H1 (cell line): ENCODE data around the gene SPAG4. TPM values are rescaled to one million over a fixed set of nuclear protein-coding genes. Genes with fewer than 3 reads are reported as not detected.
A peak's percentile ranks its signal among the peaks of the same experiment; 100 is the strongest.

ENCODE experiments used
- CTCF ChIA-PET: fragments of 300-600 bp; sonication (Branson Sonifier 250); formaldehyde crosslinking; loops from one replicate; lab custom pipeline; 2021; ENCODE audit not compliant: partially characterized antibody; lab: Charles Lee
- POLR2A ChIA-PET: fragments of 300-600 bp; sonication (Branson Sonifier 250); formaldehyde crosslinking; loops from one replicate; lab custom pipeline; 2021; ENCODE audit warnings: inconsistent platforms; ENCODE audit not compliant: partially characterized antibody; lab: Charles Lee
- DNase-seq, 2 experiments: peaks; one replicate each; pipeline versions ENCODE4 v3.0.0 to v3.0.0-alpha.2; 2010 to 2022; ENCODE audit warnings: low spot score in 2 of 2, low read depth in 1 of 2, mixed read lengths in 1 of 2
- FAIRE-seq: peaks from 2 replicates; lab custom pipeline; 2011; peaks lifted over from hg19 to GRCh38; lab: Jason Lieb, UNC
- H2AFZ ChIP-seq: 2 replicates; pipeline ENCODE4 v1.8.1; 2012; ENCODE audit warnings: low read length, inconsistent platforms
- H2AK5ac ChIP-seq: 2 replicates; pipeline ENCODE4 v1.6.1; 2013; ENCODE audit warnings: low read depth, low read length
- H2BK120ac ChIP-seq: replicated peaks from 2 replicates; pipeline ENCODE3; 2013; ENCODE audit warnings: low read depth, low read length, inconsistent platforms
- H2BK12ac ChIP-seq: 2 replicates; pipeline ENCODE4 v1.6.1; 2013; ENCODE audit warnings: low read depth, low read length
- H2BK15ac ChIP-seq: 2 replicates; pipeline ENCODE4 v1.6.1; 2013; ENCODE audit warnings: low read length
- H2BK20ac ChIP-seq: 2 replicates; pipeline ENCODE4 v1.6.1; 2013; ENCODE audit warnings: low read length
- H2BK5ac ChIP-seq: 2 replicates; pipeline ENCODE4 v1.6.1; 2013; ENCODE audit warnings: low read depth, low read length
- H3K14ac ChIP-seq: 2 replicates; pipeline ENCODE4 v1.6.1; 2013; ENCODE audit warnings: inconsistent platforms; ENCODE audit not compliant: insufficient read length
- H3K18ac ChIP-seq: 2 replicates; pipeline ENCODE4 v1.6.1; 2013; ENCODE audit warnings: low read length; ENCODE audit errors: extremely low read depth
- H3K23ac ChIP-seq: 2 replicates; pipeline ENCODE4 v1.6.1; 2013; ENCODE audit warnings: inconsistent platforms; ENCODE audit not compliant: insufficient read length
- H3K23me2 ChIP-seq: 2 replicates; pipeline ENCODE4 v1.6.1; 2013; ENCODE audit warnings: low read depth, low read length
- H3K27ac ChIP-seq: 2 replicates; pipeline ENCODE4 v1.6.1; 2011; ENCODE audit warnings: low read depth, low read length, inconsistent platforms
- H3K27me3 ChIP-seq, 4 experiments: replicated peaks in 1 of 4; 1 replicate in 1 of 4; 2 replicates in 3 of 4; pipeline versions ENCODE4 v1.6.1 to v1.8.1; 2011 to 2013; ENCODE audit warnings: low read length in 3 of 4, mild to moderate bottlenecking in 3 of 4, inconsistent platforms in 2 of 4, mixed read lengths in 2 of 4, moderate library complexity in 1 of 4; ENCODE audit not compliant: control insufficient read depth in 3 of 4, insufficient read depth in 3 of 4; ENCODE audit errors: extremely low read depth in 1 of 4
- H3K36me3 ChIP-seq, 4 experiments: 2 replicates each; pipeline versions ENCODE4 v1.6.1 to v1.8.1; 2011 to 2013; ENCODE audit warnings: mild to moderate bottlenecking in 4 of 4, low read length in 3 of 4, moderate library complexity in 2 of 4, control low read depth in 1 of 4, inconsistent platforms in 1 of 4; ENCODE audit not compliant: insufficient read depth in 4 of 4, control insufficient read depth in 2 of 4
- H3K4ac ChIP-seq: replicated peaks from 2 replicates; pipeline ENCODE3; 2013; ENCODE audit warnings: low read length, low read depth, mixed read lengths, inconsistent platforms; ENCODE audit not compliant: insufficient read length
- H3K4me1 ChIP-seq, 4 experiments: replicated peaks in 1 of 4; 1 replicate in 1 of 4; 2 replicates in 3 of 4; pipeline versions ENCODE4 v1.6.1 to v1.8.1; 2011 to 2013; ENCODE audit warnings: low read length in 3 of 4, inconsistent platforms in 2 of 4, mixed read lengths in 1 of 4; ENCODE audit not compliant: insufficient read depth in 4 of 4, control insufficient read depth in 3 of 4
- H3K4me2 ChIP-seq, 2 experiments: 2 replicates each; pipeline versions ENCODE4 v1.6.1 to v1.8.1; 2011 to 2013; ENCODE audit warnings: low read depth in 2 of 2, low read length in 2 of 2, control low read depth in 1 of 2, inconsistent platforms in 1 of 2, mild to moderate bottlenecking in 1 of 2; ENCODE audit not compliant: insufficient read depth in 1 of 2
- H3K4me3 ChIP-seq, 4 experiments: fragments of 200-600, 300-600 bp in 1 of 4; sonication (generic), shearing (Covaris generic), sonication (Bioruptor Twin) in 1 of 4; 2 replicates each; pipeline versions ENCODE4 v1.5.1 to v1.8.1; 2011 to 2016; ENCODE audit warnings: low read length in 4 of 4, low read depth in 3 of 4, control low read depth in 2 of 4, inconsistent platforms in 2 of 4, mild to moderate bottlenecking in 2 of 4, mixed read lengths in 1 of 4, moderate library complexity in 1 of 4; ENCODE audit not compliant: insufficient read depth in 2 of 4; ENCODE audit errors: extremely low read depth in 1 of 4
- H3K56ac ChIP-seq: replicated peaks from 2 replicates; pipeline ENCODE3; 2013; ENCODE audit warnings: low read depth, mild to moderate bottlenecking, mixed read lengths, low read length, inconsistent platforms; ENCODE audit not compliant: insufficient read length
- H3K79me1 ChIP-seq: 2 replicates; pipeline ENCODE4 v1.6.1; 2013; ENCODE audit warnings: low read depth, low read length, control low read depth
- H3K79me2 ChIP-seq, 2 experiments: 2 replicates each; pipeline versions ENCODE4 v1.6.1 to v1.8.1; 2012 to 2013; ENCODE audit warnings: low read length in 2 of 2, mild to moderate bottlenecking in 2 of 2, inconsistent platforms in 1 of 2; ENCODE audit not compliant: insufficient read depth in 2 of 2, control insufficient read depth in 1 of 2
- H3K9ac ChIP-seq, 4 experiments: replicated peaks in 1 of 4; 1 replicate in 1 of 4; 2 replicates in 3 of 4; pipeline versions ENCODE4 v1.6.1 to v1.8.1; 2011 to 2013; ENCODE audit warnings: low read depth in 3 of 4, low read length in 3 of 4, control low read depth in 2 of 4, mild to moderate bottlenecking in 2 of 4, moderate library complexity in 2 of 4, inconsistent platforms in 1 of 4; ENCODE audit errors: extremely low read depth in 1 of 4
- H3K9me3 ChIP-seq, 2 experiments: 2 replicates each; pipeline versions ENCODE4 v1.6.1 to v1.8.1; 2012 to 2013; ENCODE audit warnings: mild to moderate bottlenecking in 2 of 2, moderate library complexity in 2 of 2, control low read depth in 1 of 2, inconsistent platforms in 1 of 2, low read depth in 1 of 2, low read length in 1 of 2, mixed read lengths in 1 of 2; ENCODE audit not compliant: insufficient read depth in 2 of 2
- H4K20me1 ChIP-seq, 2 experiments: replicated peaks in 1 of 2; 2 replicates each; pipeline versions ENCODE3 to v1.8.1; 2011 to 2013; ENCODE audit warnings: inconsistent platforms in 2 of 2, low read length in 2 of 2, mild to moderate bottlenecking in 1 of 2; ENCODE audit not compliant: insufficient read depth in 2 of 2, control insufficient read depth in 1 of 2
- H4K5ac ChIP-seq: 2 replicates; pipeline ENCODE4 v1.6.1; 2013; ENCODE audit warnings: low read length, low read depth, mixed read lengths, inconsistent platforms; ENCODE audit not compliant: insufficient read length
- H4K8ac ChIP-seq: 2 replicates; pipeline ENCODE4 v1.8.0; 2013; ENCODE audit warnings: mild to moderate bottlenecking, moderate library complexity, low read length, inconsistent platforms; ENCODE audit not compliant: insufficient read depth; ENCODE audit errors: extremely low read depth
- H4K91ac ChIP-seq: replicated peaks from 2 replicates; pipeline ENCODE3; 2013; ENCODE audit warnings: low read length, mixed read lengths, inconsistent platforms; ENCODE audit not compliant: insufficient read length
- CTBP2 ChIP-seq: IDR thresholded peaks from 2 replicates; pipeline ENCODE4 v1.7.0; 2011; ENCODE audit warnings: borderline replicate concordance, mild to moderate bottlenecking, moderate library complexity, mixed read lengths, low read length; ENCODE audit not compliant: insufficient read depth, insufficient read length
- CTCF ChIP-seq, 3 experiments: IDR thresholded peaks; 1 replicate in 2 of 3; 2 replicates in 1 of 3; pipeline versions ENCODE4 v1.5.1 to v1.6.1; 2011; ENCODE audit warnings: low read length in 3 of 3, mild to moderate bottlenecking in 3 of 3, inconsistent platforms in 2 of 3, low read depth in 1 of 3, moderate library complexity in 1 of 3; ENCODE audit not compliant: insufficient read depth in 1 of 3; ENCODE audit errors: control extremely low read depth in 1 of 3
- EZH2 ChIP-seq: fragments of 200-600 bp; sonication (generic); IDR thresholded peaks from 2 replicates; pipeline ENCODE4 v1.7.1; 2012; ENCODE audit warnings: low read depth, mild to moderate bottlenecking, moderate library complexity, low read length, inconsistent platforms; ENCODE audit not compliant: severe bottlenecking
- MAFK ChIP-seq: IDR thresholded peaks from 2 replicates; pipeline ENCODE4 v1.6.1; 2012; ENCODE audit warnings: low read depth, mild to moderate bottlenecking, improper control_type of control experiment, low read length
- POLR2AphosphoS5 ChIP-seq: IDR thresholded peaks from 2 replicates; pipeline ENCODE4 v1.6.1; 2011; ENCODE audit warnings: low read depth, low read length
- RNF2 ChIP-seq: fragments of 200-900, 300-1000 bp; sonication (generic); IDR thresholded peaks from 2 replicates; pipeline ENCODE4 v1.7.1; 2016; ENCODE audit warnings: borderline replicate concordance, low read depth, mild to moderate bottlenecking, antibody characterized with exemption, low read length; ENCODE audit not compliant: poor library complexity, severe bottlenecking; ENCODE audit errors: missing control alignments
- RXRA ChIP-seq: IDR thresholded peaks from 2 replicates; pipeline ENCODE4 v1.6.1; 2011; ENCODE audit warnings: low read depth, mild to moderate bottlenecking, low read length, moderate library complexity; ENCODE audit not compliant: insufficient read depth
- SUZ12 ChIP-seq: fragments of 200-600 bp; sonication (generic); IDR thresholded peaks from 2 replicates; pipeline ENCODE4 v1.6.1; 2012; ENCODE audit warnings: mild to moderate bottlenecking, inconsistent platforms, low read length, moderate library complexity, mixed read lengths
- WGBS, 2 experiments: shearing (Covaris generic) in 1 of 2; methylation state at CpG; one replicate each; pipeline versions ENCODE4 v1.1.6 to v1.1.7; 2013 to 2015; ENCODE audit warnings: low lambda C conversion rate in 2 of 2, mixed read lengths in 2 of 2, inconsistent platforms in 1 of 2, low coverage in 1 of 2, missing lambda C conversion rate in 1 of 2; ENCODE audit not compliant: insufficient replicate concordance in 2 of 2, insufficient coverage in 1 of 2, insufficient read length in 1 of 2; ENCODE audit errors: extremely low coverage in 1 of 2, missing lambda C conversion rate in 1 of 2; 5-methylcytosine and 5-hydroxymethylcytosine counted together
- polyA plus RNA-seq, 7 experiments: library from polyadenylated mRNA; depleted of rRNA in 3 of 7; stranded (reverse) in 5 of 7; unstranded in 2 of 7; fragments of >200 nt in 5 of 7; fragments of 200-250 nt in 2 of 7; gene quantifications; 1 replicate in 5 of 7; 2 replicates in 1 of 7; 4 replicates in 1 of 7; pipeline versions ENCODE4 v1.2.1 to v1.2.3, GENCODE V29; 2011 to 2013; ENCODE audit warnings: missing spikeins in 2 of 7, mixed read lengths in 2 of 7
- total RNA-seq: library from RNA; stranded (reverse); fragmentation: NEBNext Ultra II Directional; extraction: Animal tissue kit (Norgen Biotek cat#: 25700); gene quantifications from 2 replicates; pipeline ENCODE4 v1.2.1, GENCODE V29; 2021
- TF ChIP-seq, protein P1 (sequence below): IDR thresholded peaks from 2 replicates; pipeline ENCODE4 v1.6.1; 2011; ENCODE audit warnings: low read depth, mild to moderate bottlenecking, low read length; ENCODE audit not compliant: insufficient read depth

Gene SPAG4
- total and polyA plus RNA-seq, 2 of the 8 experiments (the other 6 are each of a cell fraction or from before 2014, with no cell fraction given), result 2.4 to 6.0 TPM

GRCh38 chr20:35636095-35636494 lies 20.5 kb downstream of the SPAG4 start:
- H2BK12ac ChIP-seq, result no peak overlapping the region
- TF ChIP-seq RNF2 (no peak), RXRA (no peak), MAFK (no peak), CTCF (IDR thresholded peaks at IDR 0.05; ENCODE audit: control extremely low read depth in 1 of 3, insufficient read depth in 1 of 3, low read depth in 1 of 3, low read length in 3 of 3) (no peak), CTBP2 (no peak), POLR2AphosphoS5 (no peak), EZH2 (no peak), SUZ12 (no peak)
- TF ChIP-seq, protein P1, sequence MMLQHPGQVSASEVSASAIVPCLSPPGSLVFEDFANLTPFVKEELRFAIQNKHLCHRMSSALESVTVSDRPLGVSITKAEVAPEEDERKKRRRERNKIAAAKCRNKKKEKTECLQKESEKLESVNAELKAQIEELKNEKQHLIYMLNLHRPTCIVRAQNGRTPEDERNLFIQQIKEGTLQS, result no peak

More at GRCh38 chr20:35636095-35636494, 20.5 kb downstream of the SPAG4 start:
- Histone ChIP-seq H4K5ac (no peak overlapping the region), H4K91ac (no peak overlapping the region), H2AK5ac (no peak overlapping the region), H3K18ac (no peak overlapping the region), H3K4me2 (no peak overlapping the region), H3K36me3 (peaks cover 5 to 15% (median 9%) of the 10 kb centered on the region in 4 experiments; a peak in 6 of 8 replicates), H4K20me1 (peaks cover 13 to 29% of the 10 kb centered on the region in 2 experiments), H3K23me2 (no peaks in the 10 kb centered on the region), H2BK5ac (no peak overlapping the region), H3K27ac (no peak overlapping the region), H3K9ac (no peak overlapping the region), H3K14ac (no peak overlapping the region), H3K79me2 (peaks cover 2 to 66% of the 10 kb centered on the region in 2 experiments; a peak in 3 of 4 replicates), H2BK20ac (no peak overlapping the region), H2BK120ac (no peak overlapping the region), H2BK15ac (no peak overlapping the region), H3K4me3 (no peak overlapping the region), H3K27me3 (no peaks in the 10 kb centered on the region), H3K4ac (no peak overlapping the region), H3K9me3 (no peaks in the 10 kb centered on the region), H2AFZ (no peak overlapping the region), H3K79me1 (peaks cover 31% of the 10 kb centered on the region), H3K23ac (no peak overlapping the region), H3K56ac (no peak overlapping the region), H4K8ac (no peak overlapping the region), H3K4me1 (peaks cover 0 to 9% (median 2%) of the 10 kb centered on the region in 4 experiments; a peak in 3 of 7 replicates)
- 94% methylated on average over 2 of the region's 2 CpGs; no CpG with 5 or more reads in 1 of the 2 experiments for WGBS, 2 experiments
- CTCF ChIA-PET, result interaction anchor here (1.4 to 6.4 kb wide), 3 partner anchors 17 to 318 kb away, joined by 3 to 37 read pairs (median 6); partner anchors contain the start of gene SCAND1
- DNase-seq (peak in 1 of 2 experiments; percentile 35), FAIRE-seq (no peak)
- POLR2A ChIA-PET, result interaction anchor here (1.2 to 2.5 kb wide), 8 partner anchors 9 to 106 kb away, joined by 3 to 7 read pairs (median 6); partner anchors contain the start of genes CPNE1, RBM12 and RBM39
